HepG2 (cell line): Measurements from ENCODE around the gene TRMT1L. TPM values are rescaled to one million over a fixed set of nuclear protein-coding genes. Genes with fewer than 3 reads are reported as not detected.

ENCODE experiments used
- ADNP ChIP-seq: sonication (generic); formaldehyde crosslinking; IDR thresholded peaks from 2 replicates; pipeline ENCODE4 v1.4.0; 2020; ENCODE audit warnings: missing genetic modification reagents
- ARID5B ChIP-seq: IDR thresholded peaks from 2 replicates; pipeline ENCODE4 v1.4.0; 2020; ENCODE audit warnings: mild to moderate bottlenecking, missing genetic modification reagents
- EEA1 ChIP-seq: sonication (generic); formaldehyde crosslinking; IDR thresholded peaks from 2 replicates; pipeline ENCODE4 v1.5.1; 2020; ENCODE audit warnings: mild to moderate bottlenecking, missing genetic modification reagents, borderline replicate concordance
- GATAD1 ChIP-seq: IDR thresholded peaks from 2 replicates; pipeline ENCODE4 v1.6.1; 2016; ENCODE audit warnings: missing genetic modification reagents, missing compliant biosample characterization
- MAFG ChIP-seq: sonication (generic); formaldehyde crosslinking; IDR thresholded peaks from 2 replicates; pipeline ENCODE4 v1.5.1; 2020; ENCODE audit warnings: mild to moderate bottlenecking, missing genetic modification reagents
- MBNL3 ChIP-seq: fragments of 250-450 bp; sonication (Bioruptor Pico); conservative IDR thresholded peaks from 2 replicates; pipeline ENCODE4 v1.8.0; 2022; ENCODE audit warnings: mild to moderate bottlenecking, inconsistent platforms
- RARG ChIP-seq: sonication (generic); formaldehyde crosslinking; IDR thresholded peaks from 2 replicates; pipeline ENCODE4 v1.4.0; 2020; ENCODE audit warnings: low read depth, mild to moderate bottlenecking, missing genetic modification reagents
- STAT5B ChIP-seq: sonication (generic); formaldehyde crosslinking; IDR thresholded peaks from 2 replicates; pipeline ENCODE4 v1.4.0; 2020; ENCODE audit warnings: missing genetic modification reagents
- ZBTB37 ChIP-seq: sonication (generic); formaldehyde crosslinking; IDR thresholded peaks from 2 replicates; pipeline ENCODE4 v1.4.0; 2020; ENCODE audit warnings: mild to moderate bottlenecking, missing genetic modification reagents
- ZBTB46 ChIP-seq: sonication (generic); formaldehyde crosslinking; IDR thresholded peaks from 2 replicates; pipeline ENCODE4 v1.4.0; 2020; ENCODE audit warnings: mild to moderate bottlenecking, missing genetic modification reagents, borderline replicate concordance
- ZNF350 ChIP-seq: sonication (generic); formaldehyde crosslinking; IDR thresholded peaks from 2 replicates; pipeline ENCODE4 v1.4.0; 2020; ENCODE audit warnings: mild to moderate bottlenecking, low read depth, missing genetic modification reagents, borderline replicate concordance
- ZSCAN29 ChIP-seq: sonication (generic); formaldehyde crosslinking; conservative IDR thresholded peaks from 2 replicates; pipeline ENCODE4 v1.4.0; 2020; ENCODE audit warnings: mild to moderate bottlenecking, missing genetic modification reagents
- polyA plus RNA-seq, 8 experiments: library from polyadenylated mRNA; depleted of rRNA in 3 of 8; stranded (reverse) in 7 of 8; unstranded in 1 of 8; fragments of >200 nt; fragmentation: Illumina TruSeq in 4 of 8; extraction: Trizol in 4 of 8; gene quantifications; 2 replicates each; pipeline versions ENCODE4 v1.2.1 to v1.2.3, GENCODE V29; 2011 to 2016; ENCODE audit warnings: low read depth in 4 of 8, missing spikeins in 1 of 8, mixed read lengths in 1 of 8; ENCODE audit not compliant: insufficient read depth in 1 of 8
- total RNA-seq, 5 experiments: library from RNA; depleted of rRNA; stranded (reverse); fragments of >200 nt; fragmentation: Illumina TruSeq; extraction: Trizol; gene quantifications; 2 replicates each; pipeline ENCODE4 v1.2.3, GENCODE V29; 2016; ENCODE audit warnings: low read depth in 1 of 5
- TF ChIP-seq, protein P1 (sequence below): sonication (generic); formaldehyde crosslinking; IDR thresholded peaks from 2 replicates; pipeline ENCODE4 v1.8.1; 2023; ENCODE audit warnings: mild to moderate bottlenecking, missing genetic modification reagents

TRMT1L gene
- total and polyA plus RNA-seq, 2 of the 13 experiments (the other 11 are each of a cell fraction or from before 2014, with no cell fraction given), result 17.9 to 19.2 TPM

DNA sequence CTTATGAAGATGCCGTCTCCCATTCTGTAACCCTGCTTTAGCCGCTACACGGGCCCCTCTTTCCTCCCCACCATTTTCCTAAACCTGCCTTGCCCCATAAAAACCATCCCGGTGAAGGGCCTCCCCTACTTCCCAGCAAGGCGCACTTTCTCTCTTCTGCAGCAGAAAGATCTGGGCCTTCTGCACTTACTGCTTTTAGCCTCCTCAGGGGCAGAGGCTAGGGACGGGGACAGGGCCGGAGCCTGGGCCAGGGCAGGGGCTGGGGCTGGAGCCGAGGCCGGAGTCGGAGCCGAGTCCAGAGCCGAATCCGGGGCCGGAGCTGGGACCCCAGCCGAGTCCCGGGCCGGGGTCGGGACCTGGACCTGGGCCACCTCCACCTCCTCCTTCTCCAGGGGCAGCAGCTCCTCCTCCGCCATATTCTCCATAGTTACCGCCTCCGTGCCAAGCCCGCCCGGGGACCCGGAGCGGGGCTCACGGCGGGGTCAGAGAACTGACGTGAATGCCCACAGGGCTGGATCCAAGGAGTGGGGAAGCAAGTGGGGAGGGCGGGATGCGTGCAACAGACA lies 382 bp downstream of the TRMT1L start (continued):
- TF ChIP-seq ARID5B (CRISPR knock-in tag), result no peak
- no peak for TF ChIP-seq RARG (CRISPR knock-in tag)
- no peak for TF ChIP-seq STAT5B
- TF ChIP-seq ZBTB46 (CRISPR knock-in tag), result no peak
- no peak for TF ChIP-seq MAFG (CRISPR knock-in tag)
- no peak for TF ChIP-seq ZSCAN29 (CRISPR knock-in tag)
- no peak for TF ChIP-seq EEA1
- no peak for TF ChIP-seq ZBTB37 (CRISPR knock-in tag)
- TF ChIP-seq ADNP (CRISPR knock-in tag), result no peak
- TF ChIP-seq MBNL3 (CRISPR knock-in tag), result no peak
- TF ChIP-seq GATAD1 (CRISPR knock-in tag), result no peak
- TF ChIP-seq, protein P1, sequence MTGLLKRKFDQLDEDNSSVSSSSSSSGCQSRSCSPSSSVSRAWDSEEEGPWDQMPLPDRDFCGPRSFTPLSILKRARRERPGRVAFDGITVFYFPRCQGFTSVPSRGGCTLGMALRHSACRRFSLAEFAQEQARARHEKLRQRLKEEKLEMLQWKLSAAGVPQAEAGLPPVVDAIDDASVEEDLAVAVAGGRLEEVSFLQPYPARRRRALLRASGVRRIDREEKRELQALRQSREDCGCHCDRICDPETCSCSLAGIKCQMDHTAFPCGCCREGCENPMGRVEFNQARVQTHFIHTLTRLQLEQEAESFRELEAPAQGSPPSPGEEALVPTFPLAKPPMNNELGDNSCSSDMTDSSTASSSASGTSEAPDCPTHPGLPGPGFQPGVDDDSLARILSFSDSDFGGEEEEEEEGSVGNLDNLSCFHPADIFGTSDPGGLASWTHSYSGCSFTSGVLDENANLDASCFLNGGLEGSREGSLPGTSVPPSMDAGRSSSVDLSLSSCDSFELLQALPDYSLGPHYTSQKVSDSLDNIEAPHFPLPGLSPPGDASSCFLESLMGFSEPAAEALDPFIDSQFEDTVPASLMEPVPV (CRISPR knock-in tag), result 0 out of 2 replicates have a peak, but pooled peaks have one; percentile 57
- TF ChIP-seq ZNF350 (CRISPR knock-in tag), result no peak
